ENCODE data around the gene WDR12. TPM values are rescaled to one million over a fixed set of nuclear protein-coding genes. Genes with fewer than 3 reads are reported as not detected.

The WDR12 gene
- 11.3 and 24.1 TPM in 2 replicates for total RNA-seq

GRCh38 chr2:202911512-202912341, at the start of gene WDR12, which contains the start of gene CARF:
WDR12 (minus strand) TSS chr2:202911673; CDS start chr2:202911476, 197 bp downstream.
CARF (plus strand) TSS chr2:202912275; CDS start chr2:202941903, 29,628 bp downstream.

GRCh38 chr2:202871300-202872141, 40.0 kb downstream of the WDR12 start, which contains the start of gene ICA1L:
ICA1L (minus strand) TSS chr2:202871766; CDS start chr2:202829009, 42,757 bp downstream.

Other genes starting within 250 kb of the WDR12 start
- 0.98 and 2.2 TPM in 2 replicates for gene ICA1L, start 39.9 kb downstream of the WDR12 start, total RNA-seq
- gene CARF, start 602 bp upstream of the WDR12 start, total RNA-seq = 4.9 and 5.2 TPM in 2 replicates
- 25.6 and 28.5 TPM in 2 replicates for gene NBEAL1, start 103.2 kb upstream of the WDR12 start, total RNA-seq

Measured in dermis lymphatic vessel endothelial cell (primary cell).